GM12878 (cell line): Measurements from ENCODE around the gene CUL5. TPM values are rescaled to one million over a fixed set of nuclear protein-coding genes. Genes with fewer than 3 reads are reported as not detected.

Experiments used
- ATAC-seq: fragments of 200-7000 bp; cut with Tn5 transposase; 3 replicates; pipeline ENCODE4 v1.9.1; 2020; ENCODE audit warnings: mild to moderate bottlenecking, moderate library complexity
- BruUV-seq: library from RNA; stranded (reverse); fragments of 400-500 nt; replicated peaks from 2 replicates; lab custom pipeline; 2021; lab: Mats Ljungman, UMichigan
- CTCF ChIA-PET: fragments of 300-600 bp; sonication (Branson Sonifier 250); formaldehyde crosslinking; extraction: SDS; loops from one replicate; lab custom pipeline; 2021; ENCODE audit warnings: inconsistent platforms; lab: Yijun Ruan, JAX
- POLR2A ChIA-PET: fragments of 350-600 bp; formaldehyde crosslinking; extraction: SDS; loops from one replicate; lab custom pipeline; 2021; ENCODE audit warnings: inconsistent platforms; lab: Charles Lee
- RAD21 ChIA-PET: fragments of 300-600 bp; sonication (Branson Sonifier 250); formaldehyde crosslinking; loops from one replicate; lab custom pipeline; 2023; ENCODE audit warnings: antibody characterized with exemption; ENCODE audit not compliant: unreplicated experiment; lab: Charles Lee
- SMC1A ChIA-PET: fragments of 300-600 bp; sonication (Branson Sonifier 250); formaldehyde crosslinking; loops from one replicate; lab custom pipeline; 2023; ENCODE audit not compliant: unreplicated experiment, uncharacterized antibody; lab: Charles Lee
- DNase-seq: peaks from one replicate; pipeline ENCODE4 v3.0.0-alpha.2; 2011; ENCODE audit warnings: low read depth, low spot score
- FAIRE-seq: peaks from 3 replicates; lab custom pipeline; 2011; peaks lifted over from hg19 to GRCh38; lab: Jason Lieb, UNC
- H2AFZ ChIP-seq: 2 replicates; pipeline ENCODE4 v1.6.0; 2011; ENCODE audit warnings: low read depth, low read length, control low read depth; ENCODE audit not compliant: control insufficient read depth
- H3K27ac ChIP-seq: 2 replicates; pipeline ENCODE4 v1.5.1; 2011; ENCODE audit warnings: control low read depth; ENCODE audit not compliant: control insufficient read depth, insufficient read depth
- H3K27me3 ChIP-seq, 2 experiments: replicated peaks in 1 of 2; 2 replicates each; pipeline versions ENCODE4 v1.6.0 to v1.6.1; 2011; ENCODE audit warnings: low read length in 1 of 2; ENCODE audit not compliant: control insufficient read depth in 2 of 2, insufficient read depth in 2 of 2
- H3K36me3 ChIP-seq, 2 experiments: 2 replicates each; pipeline ENCODE4 v1.5.1; 2011; ENCODE audit warnings: low read length in 1 of 2; ENCODE audit not compliant: control insufficient read depth in 2 of 2, insufficient read depth in 2 of 2
- H3K4me1 ChIP-seq: 2 replicates; pipeline ENCODE4 v1.6.1; 2011; ENCODE audit warnings: mild to moderate bottlenecking, low read length, moderate library complexity, mixed read lengths; ENCODE audit not compliant: control insufficient read depth, insufficient read depth
- H3K4me2 ChIP-seq: 2 replicates; pipeline ENCODE4 v1.6.0; 2011; ENCODE audit warnings: control low read depth; ENCODE audit not compliant: control insufficient read depth, insufficient read depth
- H3K4me3 ChIP-seq: fragments of 200-600 bp; sonication (generic); 2 replicates; pipeline ENCODE4 v1.5.1; 2016
- H3K79me2 ChIP-seq: 2 replicates; pipeline ENCODE4 v1.6.0; 2011; ENCODE audit warnings: low read length; ENCODE audit not compliant: control insufficient read depth, insufficient read depth
- H3K9ac ChIP-seq: 2 replicates; pipeline ENCODE4 v1.8.0; 2011; ENCODE audit warnings: low read length, control low read depth, mixed read lengths; ENCODE audit not compliant: control insufficient read depth, insufficient read depth
- H3K9me3 ChIP-seq: replicated peaks from 3 replicates; pipeline ENCODE4 v1.5.1; 2011; ENCODE audit warnings: mild to moderate bottlenecking, low read length; ENCODE audit not compliant: control insufficient read depth, insufficient read depth
- H4K20me1 ChIP-seq: 2 replicates; pipeline ENCODE4 v1.6.0; 2011; ENCODE audit not compliant: control insufficient read depth, insufficient read depth
- ATF7 ChIP-seq: fragments of 450-650 bp; IDR thresholded peaks from 2 replicates; pipeline ENCODE4 v1.6.1; 2016; ENCODE audit warnings: low read depth, mild to moderate bottlenecking
- CBX5 ChIP-seq: sonication (generic); IDR thresholded peaks from 2 replicates; pipeline ENCODE4 v1.6.1; 2016; ENCODE audit warnings: low read depth, moderate library complexity, mild to moderate bottlenecking, inconsistent platforms
- E4F1 ChIP-seq: fragments of 450-650 bp; IDR thresholded peaks from 2 replicates; pipeline ENCODE4 v1.6.1; 2018; ENCODE audit warnings: borderline replicate concordance, mild to moderate bottlenecking; ENCODE audit not compliant: partially characterized antibody
- ETV6 ChIP-seq, 2 experiments: fragments of 450-650 bp in 1 of 2; IDR thresholded peaks in 1 of 2; conservative IDR thresholded peaks in 1 of 2; 2 replicates each; pipeline ENCODE4 v1.6.1; 2014; ENCODE audit warnings: antibody characterized with exemption in 1 of 2, borderline replicate concordance in 1 of 2, low read depth in 1 of 2, mild to moderate bottlenecking in 1 of 2, moderate library complexity in 1 of 2
- EZH2 ChIP-seq: IDR thresholded peaks from 2 replicates; pipeline ENCODE4 v1.6.1; 2012; ENCODE audit warnings: low read depth, mild to moderate bottlenecking, control low read depth, inconsistent platforms, low read length, borderline replicate concordance; ENCODE audit not compliant: control insufficient read depth
- JUNB ChIP-seq: IDR thresholded peaks from 2 replicates; pipeline ENCODE4 v1.6.1; 2016; ENCODE audit warnings: antibody characterized with exemption, mild to moderate bottlenecking
- NFYB ChIP-seq: IDR thresholded peaks from 2 replicates; pipeline ENCODE4 v1.6.1; 2011; ENCODE audit warnings: low read depth, mild to moderate bottlenecking, low read length, improper control_type of control experiment, moderate library complexity; ENCODE audit not compliant: insufficient read depth
- SIX5 ChIP-seq: IDR thresholded peaks from 2 replicates; pipeline ENCODE4 v1.6.1; 2011; ENCODE audit warnings: mild to moderate bottlenecking, low read depth, low read length, moderate library complexity; ENCODE audit not compliant: severe bottlenecking
- SMC3 ChIP-seq: IDR thresholded peaks from 2 replicates; pipeline ENCODE4 v1.6.1; 2011; ENCODE audit warnings: low read length, improper control_type of control experiment, borderline replicate concordance
- SP1 ChIP-seq: IDR thresholded peaks from one replicate; pipeline ENCODE4 v1.6.1; 2011; ENCODE audit warnings: low read depth, low read length
- SREBF2 ChIP-seq: IDR thresholded peaks from 2 replicates; pipeline ENCODE4 v1.6.1; 2012; ENCODE audit warnings: mild to moderate bottlenecking, low read length
- SRF ChIP-seq, 2 experiments: IDR thresholded peaks; 2 replicates each; pipeline ENCODE4 v1.6.1; 2011; ENCODE audit warnings: low read depth in 2 of 2, low read length in 2 of 2, mild to moderate bottlenecking in 1 of 2, moderate library complexity in 1 of 2
- SUZ12 ChIP-seq: fragments of 200-600 bp; sonication (generic); IDR thresholded peaks from one replicate; pipeline ENCODE4 v1.6.1; 2018; ENCODE audit warnings: antibody characterized with exemption, mild to moderate bottlenecking; ENCODE audit not compliant: unreplicated experiment
- WGBS: methylation state at CpG from one replicate; pipeline ENCODE4 v1.1.6; 2016; ENCODE audit warnings: low lambda C conversion rate; ENCODE audit not compliant: insufficient replicate concordance, insufficient coverage; ENCODE audit errors: missing lambda C conversion rate; 5-methylcytosine and 5-hydroxymethylcytosine counted together
- in situ Hi-C: fragments of 300-500 bp; cut with MboI; formaldehyde crosslinking; loops from 9 replicates; pipeline ENCODE4 v1.14.3; 2018; ENCODE audit warnings: mixed read lengths
- intact Hi-C: fragments of 100-400 bp; cut with micrococcal nuclease; formaldehyde crosslinking; loops from one replicate; pipeline ENCODE4 v1.14.2; 2022; ENCODE audit not compliant: unreplicated experiment
- polyA plus RNA-seq, 11 experiments: library from polyadenylated mRNA; depleted of rRNA in 4 of 11; unstranded in 6 of 11; stranded (reverse) in 5 of 11; fragments of >200 nt; fragmentation: Nextera tagmentation in 4 of 11; fragmentation: Illumina TruSeq in 1 of 11; extraction: Ambion mirVana in 4 of 11; extraction: Trizol in 1 of 11; gene quantifications; 1 replicate in 1 of 11; 2 replicates in 10 of 11; pipeline versions ENCODE4 v1.2.1 to v1.2.3, GENCODE V29; 2011 to 2016; ENCODE audit warnings: inconsistent platforms in 2 of 11, missing spikeins in 2 of 11, low read depth in 1 of 11
- total RNA-seq, 4 experiments: library from RNA; depleted of rRNA in 3 of 4; stranded (reverse); fragments of >200 nt in 3 of 4; fragmentation: Illumina TruSeq in 1 of 4; extraction: Trizol in 1 of 4; gene quantifications; 2 replicates each; pipeline versions ENCODE4 v1.2.1 to v1.2.3, GENCODE V29; 2013 to 2021
- TF ChIP-seq, protein P1 (sequence below): IDR thresholded peaks from 2 replicates; pipeline ENCODE4 v1.6.1; 2012; ENCODE audit warnings: improper control_type of control experiment, low read depth, low read length; ENCODE audit not compliant: insufficient replicate concordance
- TF ChIP-seq, protein P2 (sequence below): IDR thresholded peaks from 2 replicates; pipeline ENCODE4 v1.6.1; 2011; ENCODE audit warnings: mild to moderate bottlenecking, low read depth, low read length, moderate library complexity; ENCODE audit not compliant: insufficient replicate concordance

Gene CUL5
- total and polyA plus RNA-seq, 10 of the 15 experiments (the other 5 are each of a cell fraction or from before 2014, with no cell fraction given): 9.1 to 37.6 (median 18.3) TPM

GRCh38 chr11:108154591-108154990 is 145.9 kb downstream of the CUL5 start:
- Histone ChIP-seq H3K79me2 (no peaks in the 10 kb centered on the region), H3K27me3 (no peaks in the 10 kb centered on the region), H3K4me1 (no peaks in the 10 kb centered on the region), H3K9me3 (no peaks in the 10 kb centered on the region), H3K4me2 (no peak overlapping the region), H4K20me1 (no peaks in the 10 kb centered on the region), H3K9ac (no peak overlapping the region), H3K36me3 (peaks cover 4 to 17% of the 10 kb centered on the region in 2 experiments), H3K27ac (no peak overlapping the region), H3K4me3 (no peak overlapping the region), H2AFZ (no peak overlapping the region)
- no peak for DNase-seq
- ATAC-seq: no peak
- BruUV-seq: no TSS peak
- RAD21 ChIA-PET: no interaction called here
- POLR2A ChIA-PET: interaction anchor here (0.6 kb wide), 1 partner anchor 450 kb away, joined by 3 read pairs; no protein-coding TSS in a partner anchor
- SMC1A ChIA-PET: interaction anchor here (0.7 to 1.3 kb wide), 2 partner anchors 11 to 979 kb away, joined by 3 read pairs; no protein-coding TSS in a partner anchor
- no peak for FAIRE-seq
- in situ Hi-C loops (no loop called here), intact Hi-C loops (no loop called here)
- WGBS: 95% methylated on average over 2 of the region's 2 CpGs
- CTCF ChIA-PET: no interaction called here
- TF ChIP-seq SUZ12: no peak
- TF ChIP-seq NFYB: no peak
- TF ChIP-seq E4F1: no peak
- no peak for TF ChIP-seq JUNB
- no peak for TF ChIP-seq SRF (IDR thresholded peaks at IDR 0.05; ENCODE audit: low read depth in 2 of 2, low read length in 2 of 2)
- no peak for TF ChIP-seq SIX5
- TF ChIP-seq EZH2: no peak
- no peak for TF ChIP-seq SP1
- no peak for TF ChIP-seq CBX5
- TF ChIP-seq SREBF2: no peak
- TF ChIP-seq, protein P1, sequence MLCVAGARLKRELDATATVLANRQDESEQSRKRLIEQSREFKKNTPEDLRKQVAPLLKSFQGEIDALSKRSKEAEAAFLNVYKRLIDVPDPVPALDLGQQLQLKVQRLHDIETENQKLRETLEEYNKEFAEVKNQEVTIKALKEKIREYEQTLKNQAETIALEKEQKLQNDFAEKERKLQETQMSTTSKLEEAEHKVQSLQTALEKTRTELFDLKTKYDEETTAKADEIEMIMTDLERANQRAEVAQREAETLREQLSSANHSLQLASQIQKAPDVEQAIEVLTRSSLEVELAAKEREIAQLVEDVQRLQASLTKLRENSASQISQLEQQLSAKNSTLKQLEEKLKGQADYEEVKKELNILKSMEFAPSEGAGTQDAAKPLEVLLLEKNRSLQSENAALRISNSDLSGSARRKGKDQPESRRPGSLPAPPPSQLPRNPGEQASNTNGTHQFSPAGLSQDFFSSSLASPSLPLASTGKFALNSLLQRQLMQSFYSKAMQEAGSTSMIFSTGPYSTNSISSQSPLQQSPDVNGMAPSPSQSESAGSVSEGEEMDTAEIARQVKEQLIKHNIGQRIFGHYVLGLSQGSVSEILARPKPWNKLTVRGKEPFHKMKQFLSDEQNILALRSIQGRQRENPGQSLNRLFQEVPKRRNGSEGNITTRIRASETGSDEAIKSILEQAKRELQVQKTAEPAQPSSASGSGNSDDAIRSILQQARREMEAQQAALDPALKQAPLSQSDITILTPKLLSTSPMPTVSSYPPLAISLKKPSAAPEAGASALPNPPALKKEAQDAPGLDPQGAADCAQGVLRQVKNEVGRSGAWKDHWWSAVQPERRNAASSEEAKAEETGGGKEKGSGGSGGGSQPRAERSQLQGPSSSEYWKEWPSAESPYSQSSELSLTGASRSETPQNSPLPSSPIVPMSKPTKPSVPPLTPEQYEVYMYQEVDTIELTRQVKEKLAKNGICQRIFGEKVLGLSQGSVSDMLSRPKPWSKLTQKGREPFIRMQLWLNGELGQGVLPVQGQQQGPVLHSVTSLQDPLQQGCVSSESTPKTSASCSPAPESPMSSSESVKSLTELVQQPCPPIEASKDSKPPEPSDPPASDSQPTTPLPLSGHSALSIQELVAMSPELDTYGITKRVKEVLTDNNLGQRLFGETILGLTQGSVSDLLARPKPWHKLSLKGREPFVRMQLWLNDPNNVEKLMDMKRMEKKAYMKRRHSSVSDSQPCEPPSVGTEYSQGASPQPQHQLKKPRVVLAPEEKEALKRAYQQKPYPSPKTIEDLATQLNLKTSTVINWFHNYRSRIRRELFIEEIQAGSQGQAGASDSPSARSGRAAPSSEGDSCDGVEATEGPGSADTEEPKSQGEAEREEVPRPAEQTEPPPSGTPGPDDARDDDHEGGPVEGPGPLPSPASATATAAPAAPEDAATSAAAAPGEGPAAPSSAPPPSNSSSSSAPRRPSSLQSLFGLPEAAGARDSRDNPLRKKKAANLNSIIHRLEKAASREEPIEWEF: no peak
- TF ChIP-seq SMC3: no peak
- TF ChIP-seq ETV6 (conservative IDR thresholded peaks at IDR 0.05 in 1 of 2, IDR thresholded peaks at IDR 0.05 in 1 of 2; ENCODE audit: borderline replicate concordance in 1 of 2, low read depth in 1 of 2): no peak
- TF ChIP-seq, protein P2, sequence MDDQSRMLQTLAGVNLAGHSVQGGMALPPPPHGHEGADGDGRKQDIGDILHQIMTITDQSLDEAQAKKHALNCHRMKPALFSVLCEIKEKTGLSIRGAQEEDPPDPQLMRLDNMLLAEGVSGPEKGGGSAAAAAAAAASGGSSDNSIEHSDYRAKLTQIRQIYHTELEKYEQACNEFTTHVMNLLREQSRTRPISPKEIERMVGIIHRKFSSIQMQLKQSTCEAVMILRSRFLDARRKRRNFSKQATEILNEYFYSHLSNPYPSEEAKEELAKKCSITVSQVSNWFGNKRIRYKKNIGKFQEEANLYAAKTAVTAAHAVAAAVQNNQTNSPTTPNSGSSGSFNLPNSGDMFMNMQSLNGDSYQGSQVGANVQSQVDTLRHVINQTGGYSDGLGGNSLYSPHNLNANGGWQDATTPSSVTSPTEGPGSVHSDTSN: no peak
- TF ChIP-seq ATF7: no peak
